ENCODE measurements around the gene PTCH1.

The PTCH1 gene

GRCh38 chr9:95461448-95462248 lies 55.1 kb downstream of the PTCH1 start:
- TF ChIP-seq CTCF (conservative IDR thresholded peaks at IDR 0.05; ENCODE audit: control insufficient read depth, insufficient read depth, low read depth, low read length) = no peak
- no peak for DNase-seq (ENCODE audit: low read depth)
- H3K4me3 ChIP-seq (ENCODE audit: control insufficient read depth, low read depth, low read length) = no peak overlapping the region

GRCh38 chr9:95460518-95461164 lies 56.1 kb downstream of the PTCH1 start:
- no peak for DNase-seq (ENCODE audit: low read depth)
- TF ChIP-seq CTCF (conservative IDR thresholded peaks at IDR 0.05; ENCODE audit: control insufficient read depth, insufficient read depth, low read depth, low read length) = no peak
- no peak overlapping the region for H3K4me3 ChIP-seq (ENCODE audit: control insufficient read depth, low read depth, low read length)

- TF ChIP-seq CTCF (conservative IDR thresholded peaks at IDR 0.05; ENCODE audit: control insufficient read depth, insufficient read depth, low read depth, low read length) = no peak
- DNase-seq (ENCODE audit: low read depth) = no peak
- no peak overlapping the region for H3K4me3 ChIP-seq (ENCODE audit: control insufficient read depth, low read depth, low read length)
These were observed 56.8 kb downstream of the PTCH1 start for GRCh38 chr9:95459851-95460517.

GRCh38 chr9:95459178-95459577 lies 57.6 kb downstream of the PTCH1 start:
- no peak for DNase-seq (ENCODE audit: low read depth)
- TF ChIP-seq CTCF (conservative IDR thresholded peaks at IDR 0.05; ENCODE audit: control insufficient read depth, insufficient read depth, low read depth, low read length) = no peak

GRCh38 chr9:95458666-95459065 lies 58.1 kb downstream of the PTCH1 start:
- TF ChIP-seq CTCF (conservative IDR thresholded peaks at IDR 0.05; ENCODE audit: control insufficient read depth, insufficient read depth, low read depth, low read length) = no peak
- H3K4me3 ChIP-seq (ENCODE audit: control insufficient read depth, low read depth, low read length) = no peak overlapping the region
- DNase-seq (ENCODE audit: low read depth) = no peak

More at GRCh38 chr9:95459178-95459577, 57.6 kb downstream of the PTCH1 start:
- H3K4me3 ChIP-seq (ENCODE audit: control insufficient read depth, low read depth, low read length) = no peak overlapping the region

- no peak for DNase-seq (ENCODE audit: low read depth)
- no peak for TF ChIP-seq CTCF (conservative IDR thresholded peaks at IDR 0.05; ENCODE audit: control insufficient read depth, insufficient read depth, low read depth, low read length)
- no peak overlapping the region for H3K4me3 ChIP-seq (ENCODE audit: control insufficient read depth, low read depth, low read length)
These were observed 59.0 kb downstream of the PTCH1 start for GRCh38 chr9:95457769-95458168.
